ENCODE measurements around the gene DCBLD2.

The DCBLD2 gene

DNA sequence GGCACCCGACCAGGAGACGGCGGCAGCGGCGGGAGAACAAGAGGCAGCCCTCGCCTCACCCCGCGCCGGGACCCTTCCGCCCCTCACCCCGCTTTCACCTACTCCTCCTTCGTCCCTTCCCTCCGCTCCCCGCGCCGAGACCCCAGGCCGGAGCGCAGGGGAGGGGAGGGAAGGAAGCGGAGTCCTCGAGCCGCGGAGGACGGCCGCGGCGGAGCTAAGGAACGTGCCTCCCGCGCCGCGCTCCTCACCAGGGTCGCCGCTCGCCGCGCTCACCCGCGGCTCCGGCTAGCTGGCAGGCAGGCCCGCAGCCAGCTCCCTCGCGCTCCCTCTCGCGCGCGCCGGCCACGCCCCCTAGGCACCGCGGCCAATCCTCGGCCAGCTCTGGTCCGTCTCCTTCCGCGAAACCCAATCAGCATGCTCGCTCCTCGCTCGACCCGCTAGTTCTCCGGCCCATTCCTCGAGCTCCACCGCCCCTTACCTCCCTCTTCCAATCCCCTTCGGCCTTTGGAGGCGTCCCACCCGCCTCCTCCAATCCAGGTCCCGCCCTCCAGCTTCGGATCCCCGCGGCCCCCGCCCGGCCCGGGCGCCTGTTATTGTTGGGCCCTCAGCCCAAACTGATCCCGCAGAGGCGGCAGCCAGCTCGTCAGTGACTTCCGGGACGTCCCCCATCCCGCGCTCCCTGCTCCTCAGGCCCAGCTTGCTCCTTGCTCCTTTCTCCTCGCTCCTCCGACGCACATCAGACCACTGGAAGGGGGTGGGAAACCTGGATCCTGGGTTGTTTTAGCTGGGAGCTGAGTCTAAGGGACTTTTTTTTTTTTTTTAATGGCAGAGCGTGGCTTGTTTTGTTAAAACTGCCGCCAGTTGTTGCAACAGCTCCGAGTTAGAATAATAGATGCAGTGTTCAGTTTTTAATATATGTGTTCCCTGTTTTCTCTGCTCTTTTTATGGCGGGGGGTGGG lies at the start of gene DCBLD2:
DCBLD2 (minus strand) TSS at position 304 of the 959 bp plus-strand sequence. CDS start 369 bp downstream, outside the sequence.
- DNase-seq (ENCODE audit: low read depth), result peak; percentile 100

- no peak for DNase-seq (ENCODE audit: low read depth)
Observed at GRCh38 chr3:98945666-98946065, 44.2 kb upstream of the DCBLD2 start.

- peak; percentile 28 for DNase-seq (ENCODE audit: low read depth)
Observed at GRCh38 chr3:98945101-98945524, 43.6 kb upstream of the DCBLD2 start.

- DNase-seq (ENCODE audit: low read depth), result no peak
Observed at GRCh38 chr3:98930413-98930812, 28.9 kb upstream of the DCBLD2 start.

- DNase-seq (ENCODE audit: low read depth), result no peak
Observed at GRCh38 chr3:98921957-98922356, 20.5 kb upstream of the DCBLD2 start.

- DNase-seq (ENCODE audit: low read depth), result no peak
Observed at GRCh38 chr3:98920166-98920565, 18.7 kb upstream of the DCBLD2 start.

DNA sequence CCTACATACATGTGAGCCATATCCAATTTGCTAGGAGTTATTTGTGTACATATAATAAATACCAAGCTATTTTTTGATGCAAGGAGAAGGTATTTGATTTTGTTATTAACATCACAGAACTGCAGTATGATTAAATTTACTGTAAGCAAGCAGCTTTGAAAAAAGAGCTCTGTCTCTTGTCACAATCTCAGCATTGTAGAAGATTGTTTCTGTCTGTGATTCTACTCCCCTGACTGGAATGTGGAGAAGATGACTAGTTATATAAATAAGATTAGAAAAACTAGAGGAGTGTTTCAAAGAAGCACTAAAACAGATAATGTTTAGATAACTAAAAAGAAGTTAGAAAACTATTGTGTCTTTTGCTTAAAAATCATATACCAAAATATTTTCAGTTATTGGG lies 17.1 kb upstream of the DCBLD2 start:
- DNase-seq (ENCODE audit: low read depth), result peak; percentile 25

GRCh38 chr3:98917608-98918007 lies 16.1 kb upstream of the DCBLD2 start:
- no peak for DNase-seq (ENCODE audit: low read depth)

DNA sequence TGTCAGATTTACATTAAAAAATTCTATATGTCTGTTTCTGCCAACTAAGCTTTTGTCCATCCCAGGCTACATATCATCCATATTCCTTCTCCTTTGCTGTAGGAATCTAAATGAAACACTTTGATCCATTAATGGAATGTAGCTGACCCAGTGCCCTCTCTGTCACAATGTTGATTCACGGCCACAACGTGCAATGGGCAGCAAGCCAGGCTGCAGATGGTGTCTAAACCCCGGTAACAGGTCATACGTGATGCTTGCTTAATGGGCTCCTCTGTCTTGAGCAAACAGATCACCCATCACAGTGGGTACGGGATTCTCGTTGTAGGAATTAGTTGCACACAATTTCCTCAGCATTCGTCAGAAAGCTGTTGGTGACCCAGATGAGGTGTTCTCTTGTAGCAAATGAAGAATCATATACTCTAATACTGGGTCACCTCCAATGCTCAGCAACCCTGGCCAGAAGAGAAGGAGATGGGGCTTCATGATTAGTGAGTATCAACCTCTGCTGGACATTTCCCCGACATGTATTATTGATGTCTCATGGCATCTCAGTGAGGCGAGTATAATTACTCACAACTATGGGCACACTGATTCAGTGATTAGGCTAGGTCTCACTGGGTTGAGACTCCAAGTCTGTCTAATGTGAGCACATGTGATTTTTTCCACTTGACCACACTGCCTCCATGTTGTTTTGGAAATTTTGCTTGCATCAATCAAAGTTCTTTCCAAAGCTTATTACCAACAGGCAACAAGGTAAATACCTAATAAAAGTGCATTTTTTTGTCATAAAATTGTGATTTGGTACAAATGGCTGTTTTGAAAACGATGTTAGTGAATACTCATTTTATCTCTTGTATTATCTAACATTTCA lies 12.9 kb upstream of the DCBLD2 start:
- no peak for DNase-seq (ENCODE audit: low read depth)

GRCh38 chr3:98912448-98912847 lies 11.0 kb upstream of the DCBLD2 start:
- DNase-seq (ENCODE audit: low read depth), result no peak

- peak; percentile 88 for DNase-seq (ENCODE audit: low read depth)
Observed at GRCh38 chr3:98906230-98906629, 4.7 kb upstream of the DCBLD2 start.

- peak; percentile 33 for DNase-seq (ENCODE audit: low read depth)
Observed at GRCh38 chr3:98903705-98904481, 2.4 kb upstream of the DCBLD2 start.

DNA sequence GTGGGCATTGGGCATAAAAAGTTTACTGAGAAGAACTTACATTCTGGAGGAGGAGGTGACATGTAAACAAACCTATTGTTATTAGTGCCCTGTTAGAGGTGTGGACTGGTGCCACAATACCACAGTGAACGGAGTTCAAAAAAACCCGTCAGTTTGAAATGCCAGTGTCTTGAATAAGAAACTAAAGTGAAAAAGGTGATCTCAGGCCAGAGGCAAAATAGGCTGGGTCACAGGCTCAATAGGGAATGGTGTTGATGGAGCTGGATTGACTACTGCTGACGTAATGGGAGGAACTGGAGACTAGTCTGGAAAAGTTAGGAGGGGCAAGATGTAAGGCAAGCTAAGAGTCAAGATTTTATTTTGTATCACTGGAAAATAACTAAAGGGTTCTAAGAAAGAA lies 1.6 kb upstream of the DCBLD2 start:
- peak; percentile 20 for DNase-seq (ENCODE audit: low read depth)

GRCh38 chr3:98902351-98902740 lies 851 bp upstream of the DCBLD2 start:
- no peak for DNase-seq (ENCODE audit: low read depth)

DNA sequence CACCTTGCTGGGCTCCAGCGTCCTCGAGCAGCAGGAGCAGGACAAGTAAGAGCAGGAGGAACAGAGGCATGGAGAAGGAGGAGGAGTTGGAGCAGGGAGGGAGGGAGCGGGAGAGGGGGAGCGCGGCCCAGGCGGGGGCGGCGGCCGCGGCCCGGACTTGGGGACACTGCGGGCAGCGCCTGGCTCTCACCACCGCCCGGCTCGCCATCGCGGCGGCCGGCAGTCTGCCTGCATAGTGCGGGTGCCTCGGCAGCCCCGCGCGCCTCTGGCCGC lies 440 bp downstream of the DCBLD2 start:
- DNase-seq (ENCODE audit: low read depth), result peak; percentile 54

DNA sequence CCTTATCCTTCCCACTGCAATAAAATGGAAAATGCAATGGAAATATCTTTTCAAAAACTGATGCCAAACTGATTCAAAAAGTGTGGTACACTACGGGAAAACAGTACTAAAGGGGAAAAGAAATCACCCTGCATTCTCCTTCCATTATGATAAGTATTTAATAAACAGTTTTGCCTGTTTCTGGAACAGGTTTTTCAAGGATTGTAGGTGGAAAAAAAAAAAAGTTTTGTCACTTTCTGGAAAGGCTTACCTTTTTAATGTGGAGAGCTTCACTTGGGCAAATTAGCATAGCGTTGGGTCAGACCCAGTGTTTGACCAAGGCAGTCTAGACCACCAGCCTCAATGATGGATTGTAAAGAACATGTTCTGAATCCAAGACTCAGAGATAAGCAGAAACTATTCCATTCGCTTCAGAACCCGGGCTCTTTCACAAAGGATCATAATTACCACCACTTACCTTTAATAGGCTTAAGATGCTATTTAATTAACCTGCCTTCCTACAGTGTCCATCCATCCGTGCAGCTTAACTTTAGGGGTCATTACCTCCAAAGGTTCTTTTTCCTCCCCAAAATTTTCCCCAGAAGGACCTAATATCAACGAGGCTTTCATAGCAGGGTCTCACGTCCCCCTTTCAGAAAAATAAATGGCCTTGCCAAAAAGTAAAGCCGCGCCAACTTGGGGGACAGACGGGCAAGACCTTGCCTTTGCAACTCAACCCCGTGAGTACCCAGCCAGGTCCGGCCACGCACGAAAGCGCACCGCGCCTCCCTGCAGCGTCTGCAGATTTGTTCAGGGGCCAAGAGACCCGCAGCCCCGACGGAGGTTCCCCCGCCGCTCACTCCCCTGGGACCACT lies 1.0 kb downstream of the DCBLD2 start:
- DNase-seq (ENCODE audit: low read depth), result no peak

- no peak for DNase-seq (ENCODE audit: low read depth)
Observed at GRCh38 chr3:98897701-98898100, 3.8 kb downstream of the DCBLD2 start.

- no peak for DNase-seq (ENCODE audit: low read depth)
Observed at GRCh38 chr3:98894791-98895576, 6.5 kb downstream of the DCBLD2 start.

DNA sequence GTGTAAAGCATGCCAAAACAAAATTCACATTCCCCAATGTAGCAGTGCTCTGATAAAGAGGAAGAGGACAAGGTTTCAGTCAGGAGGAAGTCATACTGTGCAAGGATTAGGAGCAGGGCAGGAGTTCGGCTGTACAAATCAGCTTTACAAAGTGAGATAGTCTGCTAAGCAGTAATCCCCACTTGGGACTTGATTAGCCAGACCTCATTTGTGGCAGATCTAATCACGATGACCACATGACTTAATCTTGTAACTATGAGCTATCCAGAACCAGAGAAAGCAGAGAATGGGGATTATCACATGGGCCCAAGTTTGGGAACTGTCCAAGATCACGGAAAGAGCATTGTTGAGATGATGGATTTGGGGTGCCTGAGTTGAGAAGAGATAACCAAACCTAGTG lies 7.8 kb downstream of the DCBLD2 start:
- peak; percentile 50 for DNase-seq (ENCODE audit: low read depth)

DNA sequence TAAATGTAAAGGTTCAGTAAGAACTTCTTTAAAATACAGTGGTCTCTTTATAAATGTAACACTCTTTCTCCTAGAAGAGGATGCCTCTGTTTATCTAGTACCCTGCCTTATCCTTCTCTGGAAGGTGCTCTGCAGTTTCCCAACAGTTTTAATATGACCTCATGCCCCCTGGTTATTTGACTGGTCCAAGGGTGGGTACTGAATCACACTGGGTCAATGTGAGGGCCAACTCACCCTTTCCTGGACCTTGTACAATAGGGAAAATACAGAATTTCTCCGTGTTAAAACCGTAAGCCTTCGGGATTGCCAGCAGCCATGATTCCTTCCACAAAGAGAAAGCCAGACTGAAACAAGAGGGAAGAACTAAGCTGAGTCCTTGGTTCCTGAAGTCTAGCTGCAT lies 9.2 kb downstream of the DCBLD2 start:
- DNase-seq (ENCODE audit: low read depth), result peak; percentile 51
